Lower leg skin (tissue), 4 donors: Measurements from ENCODE around the gene ARHGAP22. TPM values are rescaled to one million over a fixed set of nuclear protein-coding genes. Genes with fewer than 3 reads are reported as not detected.
"Not testable (repeated sequence)": the region's sequence is repeated elsewhere in the genome, so short reads cannot be mapped to it uniquely, and the experiment has no call there.

Experiments used
- DNase-seq, 2 donors: peaks; one replicate each; pipeline ENCODE4 v3.0.0-alpha.2; 2019; ENCODE audit warnings: low spot score in 2 of 2
- H3K4me3 ChIP-seq: fragments of 200-600 bp; sonication (generic); 2 replicates; pipeline ENCODE4 v1.5.1; 2017; ENCODE audit warnings: mild to moderate bottlenecking, low read depth; ENCODE audit not compliant: poor library complexity, severe bottlenecking
- CTCF ChIP-seq, 3 donors: fragments of 450-650 bp; IDR thresholded peaks; one replicate each; pipeline ENCODE4 v1.5.1; 2016; ENCODE audit warnings: antibody characterized with exemption in 3 of 3, mild to moderate bottlenecking in 3 of 3, moderate library complexity in 2 of 3
- POLR2A ChIP-seq, 2 donors: fragments of 450-650 bp; IDR thresholded peaks; one replicate each; pipeline ENCODE4 v1.6.1; 2016 to 2017; ENCODE audit warnings: antibody characterized with exemption in 2 of 2, mild to moderate bottlenecking in 1 of 2, moderate library complexity in 1 of 2
- WGBS, 2 donors: methylation state at CpG; one replicate each; pipeline ENCODE4 v1.1.5; 2018; 5-methylcytosine and 5-hydroxymethylcytosine counted together
- intact Hi-C: fragments of 100-400 bp; cut with DNase I; formaldehyde crosslinking; loops from one replicate; pipeline ENCODE4 v1.15.0; 2023; ENCODE audit warnings: low total_unique reads
- total RNA-seq, 4 donors: library from RNA; depleted of rRNA; stranded (reverse); fragments of >200 nt; gene quantifications; one replicate each; pipeline ENCODE4 v1.1.0, GENCODE V29; 2016

The ARHGAP22 gene
- total RNA-seq, 4 donors from 2014 or later, result 0.46 to 3.0 (median 1.4) TPM

GRCh38 chr10:48428896-48429295 lies 176.0 kb downstream of the ARHGAP22 start:
- no peak for TF ChIP-seq POLR2A (IDR thresholded peaks at IDR 0.05)
- 97 to 99% methylated on average over 3 of the region's 3 CpGs for whole genome bisulfite sequencing, 2 donors
- no peak overlapping the region for H3K4me3 ChIP-seq
- no peak for DNase-seq
- intact Hi-C loops, result no loop called here

DNA sequence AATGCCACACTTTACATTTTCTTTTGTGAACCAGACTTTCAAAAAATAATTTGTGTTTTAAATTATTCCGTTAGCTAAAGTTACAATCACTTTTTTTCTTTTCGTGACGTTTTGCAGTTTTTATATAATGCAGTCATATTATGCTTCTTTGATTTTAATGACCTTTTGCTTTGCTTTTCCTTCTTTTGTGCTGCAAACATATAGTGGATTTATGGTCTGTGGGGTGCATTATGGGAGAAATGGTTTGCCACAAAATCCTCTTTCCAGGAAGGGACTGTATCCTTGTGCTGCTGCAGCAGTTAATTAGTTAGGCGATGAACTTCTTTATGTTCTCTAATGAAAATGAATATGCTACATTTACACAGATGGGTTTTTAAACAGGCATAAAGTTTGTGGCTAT lies 181.0 kb downstream of the ARHGAP22 start:
- no peak overlapping the region for H3K4me3 ChIP-seq
- intact Hi-C loops, result no loop called here
- TF ChIP-seq POLR2A (IDR thresholded peaks at IDR 0.05) (no peak), CTCF (IDR thresholded peaks at IDR 0.05) (no peak)
- 91 to 94% methylated on average over 4 of the region's 4 CpGs for WGBS, 2 donors
- no peak for DNase-seq

GRCh38 chr10:48421862-48422261 lies 183.0 kb downstream of the ARHGAP22 start:
- 77 to 85% methylated on average over 2 of the region's 2 CpGs for whole genome bisulfite sequencing, 2 donors
- H3K4me3 ChIP-seq, DNase-seq, intact Hi-C loops: not testable (repeated sequence)

DNA sequence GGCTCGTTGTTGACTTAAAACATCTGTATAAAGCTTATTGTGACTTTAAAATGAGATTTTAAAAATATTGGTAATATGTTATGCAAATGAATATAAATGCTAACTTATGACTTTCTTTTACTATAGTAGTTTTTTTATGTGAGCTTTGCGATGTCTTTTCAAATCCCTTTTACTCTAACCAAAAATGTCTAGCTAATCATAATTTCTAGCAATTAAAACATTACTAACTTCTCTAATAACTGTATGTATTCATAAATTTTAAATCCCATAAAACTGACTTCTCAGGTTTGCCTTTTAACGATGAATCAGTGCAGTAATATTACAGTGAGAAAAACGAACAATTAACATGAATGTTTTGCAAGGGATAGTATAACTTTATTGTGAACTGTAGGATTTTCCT lies 185.2 kb downstream of the ARHGAP22 start:
- intact Hi-C loops, result no loop called here
- no peak for TF ChIP-seq CTCF (IDR thresholded peaks at IDR 0.05)
- no peak for TF ChIP-seq POLR2A (IDR thresholded peaks at IDR 0.05)
- H3K4me3 ChIP-seq, result no peak overlapping the region
- DNase-seq, result no peak
- 96% methylated on average over 4 of the region's 4 CpGs for WGBS, 2 donors

DNA sequence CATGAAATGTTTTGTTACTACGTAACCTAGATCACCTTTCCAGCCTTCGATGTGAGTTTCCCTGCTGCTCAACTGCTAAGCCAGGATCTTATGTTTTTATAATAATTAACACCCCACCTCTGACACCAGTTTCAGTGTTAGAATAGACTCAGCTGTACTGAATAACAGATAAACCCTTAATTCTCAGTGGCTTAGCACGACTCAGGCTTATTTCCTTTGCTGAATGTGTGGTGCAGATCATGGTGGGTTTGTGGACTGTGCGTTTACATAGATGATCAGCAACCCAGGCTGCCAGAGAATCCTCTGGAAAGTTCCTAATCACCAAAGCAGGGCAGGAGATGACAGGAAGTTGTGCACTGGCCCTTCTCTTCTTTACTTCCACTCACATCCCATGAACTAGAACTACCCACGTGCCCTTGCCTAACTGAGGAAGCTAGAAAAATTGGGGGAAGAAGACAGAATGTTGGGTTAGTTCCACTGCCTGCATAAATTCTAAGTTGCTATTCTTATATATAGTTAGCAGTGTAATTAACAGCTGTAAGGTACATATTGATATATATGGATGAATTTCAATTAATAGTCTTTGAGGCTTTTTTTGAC lies 186.6 kb downstream of the ARHGAP22 start:
- TF ChIP-seq CTCF (IDR thresholded peaks at IDR 0.05), result no peak
- no peak for TF ChIP-seq POLR2A (IDR thresholded peaks at IDR 0.05)
- 88 to 91% methylated on average over 5 of the region's 5 CpGs for WGBS, 2 donors
- no peak overlapping the region for H3K4me3 ChIP-seq
- no peak for DNase-seq
- intact Hi-C loops, result no loop called here

GRCh38 chr10:48417374-48417773 lies 187.5 kb downstream of the ARHGAP22 start:
- no peak for DNase-seq
- 100% methylated on average over 1 of the region's 1 CpG for WGBS, 2 donors
- TF ChIP-seq POLR2A (IDR thresholded peaks at IDR 0.05), result no peak
- TF ChIP-seq CTCF (IDR thresholded peaks at IDR 0.05), result no peak
- H3K4me3 ChIP-seq, result no peak overlapping the region
- intact Hi-C loops, result no loop called here

- no peak overlapping the region for H3K4me3 ChIP-seq
- 89 to 90% methylated on average over 2 of the region's 2 CpGs for WGBS, 2 donors
- DNase-seq, result no peak
- TF ChIP-seq CTCF (IDR thresholded peaks at IDR 0.05), result no peak
- TF ChIP-seq POLR2A (IDR thresholded peaks at IDR 0.05), result no peak
- intact Hi-C loops, result no loop called here
Observed at GRCh38 chr10:48416584-48417232, 188.2 kb downstream of the ARHGAP22 start.
